Measurements from ENCODE around the gene ZSCAN16.

DNA sequence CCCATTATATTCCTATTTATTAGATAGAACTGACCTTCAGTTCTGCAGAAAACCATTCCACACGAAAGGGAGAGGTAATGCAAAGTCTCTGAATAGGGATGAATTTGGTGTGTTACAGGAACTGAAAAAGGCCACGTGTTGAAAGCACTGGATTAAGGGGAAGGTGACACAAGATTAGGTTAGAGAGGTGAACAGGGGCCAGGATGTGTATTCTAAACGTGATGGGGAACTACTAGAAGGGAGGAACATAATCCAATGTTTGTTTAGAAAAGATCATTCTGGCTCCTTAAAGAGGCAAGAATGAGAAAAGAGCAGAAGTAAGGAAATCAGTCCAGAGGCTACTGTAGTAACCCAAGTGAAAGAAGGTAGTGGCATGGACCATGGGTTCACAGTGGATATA lies 11.0 kb downstream of the ZSCAN16 start:
- TF ChIP-seq, protein P1, sequence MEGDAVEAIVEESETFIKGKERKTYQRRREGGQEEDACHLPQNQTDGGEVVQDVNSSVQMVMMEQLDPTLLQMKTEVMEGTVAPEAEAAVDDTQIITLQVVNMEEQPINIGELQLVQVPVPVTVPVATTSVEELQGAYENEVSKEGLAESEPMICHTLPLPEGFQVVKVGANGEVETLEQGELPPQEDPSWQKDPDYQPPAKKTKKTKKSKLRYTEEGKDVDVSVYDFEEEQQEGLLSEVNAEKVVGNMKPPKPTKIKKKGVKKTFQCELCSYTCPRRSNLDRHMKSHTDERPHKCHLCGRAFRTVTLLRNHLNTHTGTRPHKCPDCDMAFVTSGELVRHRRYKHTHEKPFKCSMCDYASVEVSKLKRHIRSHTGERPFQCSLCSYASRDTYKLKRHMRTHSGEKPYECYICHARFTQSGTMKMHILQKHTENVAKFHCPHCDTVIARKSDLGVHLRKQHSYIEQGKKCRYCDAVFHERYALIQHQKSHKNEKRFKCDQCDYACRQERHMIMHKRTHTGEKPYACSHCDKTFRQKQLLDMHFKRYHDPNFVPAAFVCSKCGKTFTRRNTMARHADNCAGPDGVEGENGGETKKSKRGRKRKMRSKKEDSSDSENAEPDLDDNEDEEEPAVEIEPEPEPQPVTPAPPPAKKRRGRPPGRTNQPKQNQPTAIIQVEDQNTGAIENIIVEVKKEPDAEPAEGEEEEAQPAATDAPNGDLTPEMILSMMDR (IDR thresholded peaks at IDR 0.05; ENCODE audit: insufficient read depth, low read length), result no peak
- TF ChIP-seq, protein P2, sequence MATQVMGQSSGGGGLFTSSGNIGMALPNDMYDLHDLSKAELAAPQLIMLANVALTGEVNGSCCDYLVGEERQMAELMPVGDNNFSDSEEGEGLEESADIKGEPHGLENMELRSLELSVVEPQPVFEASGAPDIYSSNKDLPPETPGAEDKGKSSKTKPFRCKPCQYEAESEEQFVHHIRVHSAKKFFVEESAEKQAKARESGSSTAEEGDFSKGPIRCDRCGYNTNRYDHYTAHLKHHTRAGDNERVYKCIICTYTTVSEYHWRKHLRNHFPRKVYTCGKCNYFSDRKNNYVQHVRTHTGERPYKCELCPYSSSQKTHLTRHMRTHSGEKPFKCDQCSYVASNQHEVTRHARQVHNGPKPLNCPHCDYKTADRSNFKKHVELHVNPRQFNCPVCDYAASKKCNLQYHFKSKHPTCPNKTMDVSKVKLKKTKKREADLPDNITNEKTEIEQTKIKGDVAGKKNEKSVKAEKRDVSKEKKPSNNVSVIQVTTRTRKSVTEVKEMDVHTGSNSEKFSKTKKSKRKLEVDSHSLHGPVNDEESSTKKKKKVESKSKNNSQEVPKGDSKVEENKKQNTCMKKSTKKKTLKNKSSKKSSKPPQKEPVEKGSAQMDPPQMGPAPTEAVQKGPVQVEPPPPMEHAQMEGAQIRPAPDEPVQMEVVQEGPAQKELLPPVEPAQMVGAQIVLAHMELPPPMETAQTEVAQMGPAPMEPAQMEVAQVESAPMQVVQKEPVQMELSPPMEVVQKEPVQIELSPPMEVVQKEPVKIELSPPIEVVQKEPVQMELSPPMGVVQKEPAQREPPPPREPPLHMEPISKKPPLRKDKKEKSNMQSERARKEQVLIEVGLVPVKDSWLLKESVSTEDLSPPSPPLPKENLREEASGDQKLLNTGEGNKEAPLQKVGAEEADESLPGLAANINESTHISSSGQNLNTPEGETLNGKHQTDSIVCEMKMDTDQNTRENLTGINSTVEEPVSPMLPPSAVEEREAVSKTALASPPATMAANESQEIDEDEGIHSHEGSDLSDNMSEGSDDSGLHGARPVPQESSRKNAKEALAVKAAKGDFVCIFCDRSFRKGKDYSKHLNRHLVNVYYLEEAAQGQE (IDR thresholded peaks at IDR 0.05; ENCODE audit: insufficient replicate concordance, low read depth), result no peak
